ENCODE results near the gene DNASE1L2.

The DNASE1L2 gene, protein sequence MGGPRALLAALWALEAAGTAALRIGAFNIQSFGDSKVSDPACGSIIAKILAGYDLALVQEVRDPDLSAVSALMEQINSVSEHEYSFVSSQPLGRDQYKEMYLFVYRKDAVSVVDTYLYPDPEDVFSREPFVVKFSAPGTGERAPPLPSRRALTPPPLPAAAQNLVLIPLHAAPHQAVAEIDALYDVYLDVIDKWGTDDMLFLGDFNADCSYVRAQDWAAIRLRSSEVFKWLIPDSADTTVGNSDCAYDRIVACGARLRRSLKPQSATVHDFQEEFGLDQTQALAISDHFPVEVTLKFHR

DNA sequence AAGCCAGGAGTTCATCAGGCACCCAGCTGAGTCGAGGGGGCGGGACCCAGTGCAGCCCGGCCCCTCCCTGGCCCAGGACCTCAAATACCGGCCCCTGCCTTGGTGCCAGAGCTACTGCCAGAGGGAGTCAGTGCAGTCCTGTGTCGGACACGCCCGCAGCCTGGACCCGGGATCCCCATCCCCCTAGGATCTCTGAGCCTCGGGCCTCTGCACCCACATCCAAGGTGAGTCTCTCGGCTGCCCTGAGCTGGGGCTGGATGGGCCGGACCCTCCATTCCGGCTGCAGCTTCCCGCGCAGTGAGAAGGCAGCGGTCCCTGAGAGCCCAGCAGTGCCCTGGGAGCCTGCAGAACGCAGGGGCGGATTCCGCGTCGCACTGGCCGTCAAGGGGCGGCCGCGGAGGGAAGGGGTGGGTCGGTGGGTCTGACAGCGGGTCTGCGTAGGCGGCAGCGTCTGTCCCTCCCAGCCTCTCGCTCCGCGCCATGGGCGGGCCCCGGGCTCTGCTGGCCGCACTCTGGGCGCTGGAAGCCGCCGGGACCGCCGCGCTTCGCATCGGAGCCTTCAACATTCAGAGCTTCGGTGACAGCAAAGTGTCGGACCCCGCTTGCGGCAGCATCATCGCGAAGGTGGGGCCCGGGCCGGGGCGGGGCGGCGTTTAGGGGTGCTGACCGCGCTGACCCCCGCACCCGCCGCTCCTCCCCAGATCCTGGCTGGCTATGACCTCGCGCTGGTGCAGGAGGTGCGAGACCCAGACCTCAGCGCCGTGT lies at the start of gene DNASE1L2:
DNASE1L2 (plus strand) TSS at position 108 of the 765 bp plus-strand sequence; CDS start at position 481, 373 bp downstream.
- DNase-seq (ENCODE audit: low read depth, low spot score): peak; percentile 57

DNA sequence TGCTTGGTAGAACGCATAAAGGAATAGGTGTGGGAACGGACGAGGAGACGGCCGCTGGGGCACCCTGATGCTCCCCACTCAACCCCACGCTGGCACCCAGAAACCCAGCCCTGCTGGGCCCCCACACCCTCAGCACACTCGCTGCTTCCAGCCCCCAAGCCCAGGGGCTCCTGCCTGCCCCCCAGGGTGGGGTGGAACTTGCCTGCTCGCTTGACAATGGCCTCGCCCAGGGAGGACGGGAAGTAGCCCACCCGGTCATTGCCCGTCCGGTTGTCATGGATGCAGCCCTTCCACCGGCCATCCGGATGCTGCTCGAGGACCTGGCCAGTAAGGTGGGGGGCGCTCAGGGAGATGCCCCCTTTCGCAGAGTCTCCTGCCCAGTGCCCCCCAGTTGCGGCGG lies 49.7 kb upstream of the DNASE1L2 start:
- no peak for DNase-seq (ENCODE audit: low read depth, low spot score)

DNA sequence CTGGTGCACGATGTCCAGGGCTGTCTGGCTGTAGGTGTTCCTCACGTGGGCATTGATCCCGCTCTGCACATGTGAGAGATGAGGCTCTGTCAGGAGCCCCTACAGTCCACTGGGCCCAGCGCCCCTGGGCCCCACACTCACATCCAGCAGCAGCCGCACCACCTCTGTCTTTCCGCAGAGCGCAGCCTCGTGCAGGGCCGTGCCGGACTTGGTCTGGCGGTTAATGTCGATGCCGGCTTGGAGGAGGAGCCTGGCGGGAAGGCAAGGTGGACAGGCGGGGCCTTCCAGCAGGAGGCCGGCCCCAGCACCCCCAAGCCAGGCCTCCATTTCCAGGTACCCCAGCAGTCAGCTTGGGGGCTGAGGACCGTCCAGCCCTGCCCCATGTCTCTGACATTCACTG lies 49.0 kb upstream of the DNASE1L2 start:
- DNase-seq (ENCODE audit: low read depth, low spot score): no peak

DNA sequence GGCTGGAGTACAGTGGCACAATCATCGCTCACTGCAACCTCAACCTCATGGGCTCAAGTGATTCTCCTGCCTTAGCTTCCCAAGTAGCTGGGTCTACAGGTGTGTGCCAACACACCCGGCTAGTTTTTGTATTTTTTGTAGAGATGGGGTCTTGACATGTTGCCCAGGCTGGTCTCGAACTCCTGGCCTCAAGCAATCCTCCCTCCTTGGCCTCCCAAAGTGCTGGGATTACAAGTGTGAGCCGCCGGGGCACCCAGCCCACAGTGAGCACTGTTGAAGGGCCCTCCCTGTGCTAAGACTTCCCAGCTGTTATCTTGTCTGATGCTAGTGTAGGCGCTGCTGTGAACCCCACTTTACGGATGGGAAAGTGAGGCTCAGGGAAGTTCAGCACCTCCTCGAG lies 47.8 kb upstream of the DNASE1L2 start:
- no peak for DNase-seq (ENCODE audit: low read depth, low spot score)

DNA sequence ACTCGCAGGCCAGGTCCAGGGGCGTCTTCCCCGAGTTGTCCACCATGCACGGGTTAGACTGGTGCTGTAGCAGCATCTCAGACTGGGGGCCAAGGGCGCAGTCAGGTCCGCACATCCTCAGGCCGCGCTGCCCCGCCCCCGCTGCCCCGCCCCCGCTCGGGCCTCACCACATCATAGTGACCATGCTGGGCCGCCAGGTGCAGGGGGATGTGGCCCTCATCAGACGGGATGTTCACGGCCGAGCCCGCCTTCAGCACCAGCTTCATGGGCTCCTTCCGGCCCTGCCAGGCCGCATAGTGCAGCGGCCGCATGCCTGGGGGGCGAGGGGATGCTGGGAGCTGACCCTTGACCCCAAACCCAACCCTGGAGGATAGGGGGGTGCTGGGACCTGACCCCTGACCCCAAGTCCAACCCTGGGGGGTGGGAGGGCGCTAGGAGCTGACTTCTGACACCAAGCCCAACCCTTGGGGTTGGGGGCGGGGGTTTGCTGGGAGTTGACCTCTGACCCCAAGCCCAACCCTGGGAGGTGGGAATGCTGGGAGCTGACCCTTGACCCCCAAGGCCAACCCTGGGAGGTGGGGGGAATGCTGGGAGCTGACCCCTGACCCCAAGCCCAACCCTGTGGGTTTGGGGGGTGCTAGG lies 46.9 kb upstream of the DNASE1L2 start:
- no peak for DNase-seq (ENCODE audit: low read depth, low spot score)

DNA sequence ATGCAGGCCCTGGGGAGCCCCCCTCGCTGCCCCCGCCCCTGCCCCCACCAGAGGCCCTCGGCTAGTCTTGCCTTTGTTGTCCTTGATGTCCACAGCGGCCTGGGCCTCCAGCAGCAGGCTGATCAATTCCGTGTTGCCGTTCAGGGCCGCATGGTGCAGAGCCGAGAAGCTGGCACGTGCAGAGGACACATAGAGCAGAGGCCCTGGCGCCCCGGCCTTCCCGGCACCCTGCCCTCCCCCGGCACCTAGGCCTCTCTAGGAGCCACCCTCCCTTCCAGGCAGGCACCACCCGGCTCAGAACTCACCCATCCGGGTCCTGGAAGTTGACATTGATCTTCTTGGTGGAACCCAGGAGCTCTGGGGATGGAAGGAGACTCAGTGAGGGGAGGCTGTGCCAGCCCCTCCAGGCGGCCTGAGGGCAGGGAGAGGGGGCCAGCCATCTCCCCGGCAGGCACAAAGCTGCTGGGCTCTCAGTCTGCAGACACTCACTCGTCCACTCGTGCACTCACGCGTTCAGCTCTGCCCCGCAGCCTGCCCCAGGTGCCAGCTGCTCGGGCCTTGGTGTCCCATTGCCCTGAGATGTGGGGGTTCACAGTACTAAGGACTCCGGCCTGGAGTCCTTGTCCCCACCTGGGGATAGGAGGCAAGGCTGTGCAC lies 46.1 kb upstream of the DNASE1L2 start:
- no peak for DNase-seq (ENCODE audit: low read depth, low spot score)

DNA sequence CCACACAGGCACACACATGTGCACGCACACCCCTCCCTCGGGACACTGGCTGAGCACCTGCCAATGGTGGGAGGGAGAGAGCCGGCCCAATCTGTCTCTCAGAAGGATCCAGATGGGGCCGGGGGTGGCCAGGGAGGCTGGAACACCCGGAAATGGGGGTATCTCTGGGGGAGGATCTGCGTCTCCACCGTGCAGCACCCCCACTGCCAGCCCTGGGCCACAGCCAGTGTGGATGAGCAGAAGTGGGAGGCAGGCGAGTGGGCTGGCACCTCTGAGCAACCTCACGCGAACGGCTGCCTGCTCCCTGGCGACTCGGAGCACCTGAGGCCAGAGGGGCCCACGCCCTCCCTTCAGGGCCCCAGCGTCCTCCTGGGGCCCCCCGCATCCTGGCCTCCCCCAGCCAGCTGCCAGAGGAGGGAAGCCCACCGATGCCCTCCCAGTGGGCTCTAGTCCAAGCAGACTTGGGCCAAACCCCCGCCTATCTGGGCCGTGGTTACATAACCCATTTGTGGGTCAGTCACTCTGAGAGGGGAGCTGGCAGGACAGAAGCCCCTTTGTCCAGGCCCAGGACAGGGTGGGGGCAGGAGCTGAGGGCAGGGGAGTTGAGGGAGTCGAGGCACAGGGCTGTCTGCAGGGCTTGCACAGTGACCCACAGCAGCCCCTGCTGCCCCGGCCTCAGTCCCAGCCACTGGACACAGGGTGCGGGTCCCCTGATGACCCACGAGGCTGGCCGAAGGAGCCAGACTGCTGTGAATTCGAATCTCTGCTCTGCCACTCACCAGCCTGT lies 45.4 kb upstream of the DNASE1L2 start:
- no peak for DNase-seq (ENCODE audit: low read depth, low spot score)

DNA sequence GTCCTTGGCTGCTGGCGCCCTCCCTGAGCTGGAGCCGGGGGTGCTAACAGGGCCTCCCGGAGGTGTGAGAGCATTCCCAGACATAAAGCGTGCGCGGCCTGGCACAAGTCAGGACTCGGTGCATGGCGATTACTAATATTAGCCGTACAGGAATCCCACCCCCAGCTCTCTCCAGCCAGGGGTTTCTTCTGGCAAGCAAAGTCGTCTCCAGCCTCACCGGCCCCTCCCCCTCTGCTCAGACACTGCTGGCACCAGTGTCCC lies 44.9 kb upstream of the DNASE1L2 start:
- no peak for DNase-seq (ENCODE audit: low read depth, low spot score)

DNA sequence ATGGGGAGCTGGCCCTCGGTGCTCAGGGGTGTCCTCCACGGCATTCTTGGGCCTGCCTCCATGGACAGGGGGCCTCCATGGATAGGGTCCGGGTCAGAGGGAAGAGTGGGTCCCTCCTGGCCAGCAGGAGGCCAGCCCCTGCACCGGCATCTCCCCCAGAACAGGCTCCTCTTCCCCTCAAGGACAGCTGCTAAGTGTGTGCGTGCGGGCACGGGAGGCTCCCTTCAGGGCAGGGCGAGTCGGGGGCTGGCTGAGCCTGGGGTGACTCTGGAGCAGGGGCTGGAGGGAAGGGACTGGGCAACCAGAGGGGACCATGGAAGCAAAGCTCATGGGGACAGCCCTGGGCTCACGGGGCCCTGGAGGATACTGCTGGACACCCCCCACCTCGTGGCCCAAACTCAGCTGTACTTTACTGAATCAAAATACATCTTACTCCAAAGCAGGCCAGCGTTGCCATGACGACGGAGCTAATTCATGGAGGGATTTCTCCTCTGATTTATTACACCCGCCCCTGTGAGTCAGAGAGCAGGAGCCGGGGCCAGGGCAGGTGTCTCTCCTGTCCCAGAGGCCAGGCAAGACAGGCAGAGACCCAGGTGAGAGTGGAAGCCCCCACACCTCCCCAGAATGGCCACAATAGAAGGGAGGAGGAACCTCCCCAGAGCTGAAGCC lies 41.9 kb upstream of the DNASE1L2 start:
- peak; percentile 51 for DNase-seq (ENCODE audit: low read depth, low spot score)

DNA sequence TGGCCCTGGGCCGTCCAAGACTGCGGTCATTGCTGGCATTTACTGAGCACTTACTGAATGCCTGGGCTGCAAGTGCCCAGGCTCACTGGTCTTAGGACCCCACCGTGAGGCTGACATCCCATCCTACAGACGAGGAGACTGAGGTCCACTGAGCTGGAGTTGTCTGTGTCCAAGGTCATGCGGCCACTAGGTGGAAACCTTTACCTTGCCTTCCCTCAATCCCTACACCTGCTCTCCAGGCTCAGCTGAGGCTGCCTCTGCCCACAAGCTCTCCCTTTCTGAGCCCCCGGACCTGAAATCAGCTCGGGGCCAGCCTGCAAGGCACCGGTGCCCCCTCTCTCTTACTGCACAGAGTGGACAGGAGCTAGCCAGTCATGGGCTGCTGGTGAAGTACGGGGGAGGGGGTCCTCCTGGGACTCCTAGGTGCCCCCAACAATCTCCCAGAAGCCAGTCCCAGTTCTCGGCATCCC lies 41.4 kb upstream of the DNASE1L2 start:
- DNase-seq (ENCODE audit: low read depth, low spot score): peak; percentile 66

DNA sequence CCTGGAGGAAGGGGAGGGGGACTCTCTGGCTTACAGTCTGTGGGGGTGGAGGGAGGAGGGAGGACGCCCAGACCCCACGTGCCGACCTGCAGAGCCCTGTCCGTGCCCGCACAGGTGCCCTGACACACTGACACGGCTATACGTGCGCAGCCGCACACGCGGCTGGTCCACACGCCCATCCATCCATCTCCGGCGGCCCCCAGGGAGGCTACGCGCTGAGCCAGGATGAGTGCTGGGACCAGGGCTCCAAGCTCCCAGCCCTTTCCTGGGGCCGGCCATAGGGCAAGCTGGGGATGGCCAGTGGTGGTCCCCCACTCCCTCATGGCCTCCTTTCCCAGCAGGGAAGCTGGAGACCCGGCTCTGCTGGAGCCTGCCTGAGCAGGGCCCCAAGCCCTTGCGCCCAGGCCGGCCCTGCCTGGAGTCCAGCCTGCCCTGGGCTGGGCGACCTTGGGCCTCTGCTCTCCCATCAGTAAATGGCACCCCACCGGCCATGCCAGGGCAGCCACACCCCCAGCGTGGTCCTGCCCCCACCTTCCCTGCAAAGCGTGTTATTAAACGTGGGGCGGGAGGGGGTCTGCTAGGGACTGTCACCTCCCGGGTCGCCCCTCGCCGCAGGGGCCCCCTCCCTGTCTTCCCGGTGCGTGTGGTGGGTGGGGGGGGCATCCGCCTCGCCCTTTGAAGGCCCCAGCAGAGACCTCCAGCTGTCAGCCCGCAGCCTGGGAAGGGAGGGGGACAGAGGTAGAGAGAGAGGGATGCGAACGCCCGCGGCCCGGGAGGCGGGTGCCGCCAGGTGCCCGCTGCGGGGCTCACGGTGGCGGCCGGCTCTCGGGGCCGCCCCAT lies 40.7 kb upstream of the DNASE1L2 start:
- no peak for DNase-seq (ENCODE audit: low read depth, low spot score)

DNA sequence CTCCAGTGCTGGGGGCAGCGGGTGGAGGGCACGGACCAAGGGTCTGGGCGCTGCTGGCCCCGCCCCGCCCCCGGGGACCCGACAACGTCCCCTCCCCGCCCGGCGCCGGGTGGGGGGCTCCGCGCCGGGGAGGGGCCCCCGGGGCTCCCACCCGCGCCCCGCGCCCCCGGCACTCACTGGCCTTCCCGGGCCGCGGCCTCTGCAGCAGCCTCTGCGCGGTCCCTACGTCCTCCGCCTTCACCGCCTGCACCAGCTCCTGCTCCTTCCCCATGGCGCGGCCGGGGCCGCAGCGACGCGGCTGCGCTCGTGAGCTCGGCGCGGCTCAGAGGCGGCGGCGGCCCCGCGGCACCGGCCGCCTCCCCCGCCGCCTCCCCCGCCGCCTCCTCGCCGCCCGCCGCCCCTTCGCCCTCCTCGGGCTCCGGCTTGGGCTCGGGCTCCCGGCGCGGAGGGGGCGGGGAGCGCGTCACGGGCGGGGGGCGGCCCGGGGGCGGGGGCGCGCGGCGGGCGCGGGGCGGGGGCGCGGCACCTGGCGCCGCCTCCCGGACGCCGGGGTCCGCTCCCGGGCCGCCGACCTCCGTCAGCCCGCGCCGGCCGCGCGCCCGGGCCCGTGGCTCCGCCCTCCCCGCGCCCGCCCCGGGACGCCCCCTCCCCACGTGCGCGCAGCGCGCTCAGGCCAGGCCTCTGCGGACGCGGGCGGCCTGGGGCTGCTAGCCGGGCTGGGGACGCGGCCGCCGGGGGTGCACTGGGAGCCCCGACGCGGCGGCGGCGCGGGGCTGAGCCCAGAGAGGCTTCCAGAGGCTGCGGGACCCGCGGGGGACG lies 39.9 kb upstream of the DNASE1L2 start, which contains the start of gene CASKIN1:
CASKIN1 (minus strand) TSS at position 444 of the 819 bp plus-strand sequence; CDS start at position 271, 173 bp downstream.
- DNase-seq (ENCODE audit: low read depth, low spot score): peak; percentile 55

DNA sequence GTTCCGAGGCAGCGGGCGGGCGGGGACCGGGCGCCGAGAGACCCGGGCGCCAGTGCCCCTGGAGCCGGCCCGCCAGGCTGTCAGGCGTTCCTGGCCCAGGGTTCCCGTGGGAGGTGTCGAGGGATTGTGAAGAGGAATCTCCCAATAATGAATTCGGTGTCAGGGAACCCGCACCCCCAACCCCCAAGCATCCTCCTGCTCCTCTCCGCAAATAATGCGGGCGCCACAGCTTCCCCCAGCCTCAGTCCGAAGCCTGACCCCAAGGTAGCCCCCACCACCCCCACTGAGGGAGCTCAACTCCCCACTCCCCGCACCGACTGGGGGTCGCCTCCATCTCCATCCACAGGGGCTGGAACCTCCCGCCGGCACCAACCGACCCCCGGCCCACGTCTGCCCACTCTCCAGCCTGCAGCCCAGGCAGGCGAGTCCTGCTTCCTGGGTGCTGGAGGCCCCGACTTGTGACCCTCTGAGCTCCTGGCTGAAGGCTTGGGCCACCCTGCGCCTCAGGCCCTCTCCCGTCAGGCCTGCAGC lies 39.2 kb upstream of the DNASE1L2 start:
- DNase-seq (ENCODE audit: low read depth, low spot score): no peak

DNA sequence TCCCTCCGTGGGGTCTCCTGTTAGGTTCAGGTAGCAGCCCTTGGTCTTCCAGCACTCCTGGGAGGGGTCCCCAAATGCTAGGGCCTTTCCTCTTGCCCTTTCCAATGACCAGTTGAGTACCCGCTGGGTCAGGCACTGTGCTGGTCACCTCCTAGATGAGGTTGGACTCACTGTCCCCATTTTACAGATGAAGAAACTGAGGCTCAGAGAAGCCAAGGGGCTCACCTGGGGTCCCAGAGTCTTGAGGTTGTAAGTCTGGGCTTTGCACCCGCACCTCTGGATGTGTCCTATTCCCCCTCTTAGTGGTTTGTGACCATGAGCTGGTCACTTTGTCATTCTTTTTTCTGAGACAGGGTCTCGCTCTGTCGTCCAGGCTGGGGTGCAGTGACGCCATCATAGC lies 38.5 kb upstream of the DNASE1L2 start:
- DNase-seq (ENCODE audit: low read depth, low spot score): no peak

DNA sequence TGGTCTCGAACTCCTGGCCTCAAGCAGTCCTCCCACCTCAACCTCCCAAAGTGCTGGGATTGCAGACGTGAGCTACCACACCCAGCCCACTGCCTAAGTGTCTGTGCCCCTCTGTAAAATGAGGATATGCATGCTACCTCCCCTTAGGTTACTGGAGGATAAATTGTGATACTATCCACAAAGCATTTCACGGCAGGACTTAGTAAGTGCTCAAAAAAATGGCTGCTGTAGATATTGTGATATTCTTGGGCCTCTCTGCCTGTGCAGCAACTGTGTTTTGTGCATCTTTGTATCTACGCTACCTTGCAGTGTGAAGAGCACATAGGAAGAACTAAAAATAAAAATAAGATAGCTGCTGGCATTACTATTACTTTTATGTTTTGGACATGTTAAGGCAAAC lies 38.0 kb upstream of the DNASE1L2 start:
- no peak for DNase-seq (ENCODE audit: low read depth, low spot score)

DNA sequence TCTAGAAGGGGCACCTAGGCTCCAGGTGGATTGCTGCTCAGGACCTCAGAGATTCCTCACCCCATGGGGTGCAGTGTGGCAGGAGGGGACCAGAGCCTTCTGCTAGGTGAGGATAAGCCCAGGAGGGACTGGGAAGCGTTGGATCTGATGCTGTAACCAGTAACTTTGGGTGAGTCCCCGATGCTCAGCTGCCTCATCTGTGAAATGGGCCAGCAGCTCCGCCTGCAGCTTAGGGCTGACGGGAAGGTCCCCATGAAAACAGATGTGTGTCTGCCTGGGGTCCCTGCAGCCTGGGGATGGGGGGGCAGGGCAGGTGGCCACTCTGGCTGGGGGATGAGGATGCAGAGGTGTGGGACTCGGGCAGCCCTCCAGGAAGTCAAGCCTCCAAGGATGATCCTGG lies 37.1 kb upstream of the DNASE1L2 start:
- no peak for DNase-seq (ENCODE audit: low read depth, low spot score)

DNA sequence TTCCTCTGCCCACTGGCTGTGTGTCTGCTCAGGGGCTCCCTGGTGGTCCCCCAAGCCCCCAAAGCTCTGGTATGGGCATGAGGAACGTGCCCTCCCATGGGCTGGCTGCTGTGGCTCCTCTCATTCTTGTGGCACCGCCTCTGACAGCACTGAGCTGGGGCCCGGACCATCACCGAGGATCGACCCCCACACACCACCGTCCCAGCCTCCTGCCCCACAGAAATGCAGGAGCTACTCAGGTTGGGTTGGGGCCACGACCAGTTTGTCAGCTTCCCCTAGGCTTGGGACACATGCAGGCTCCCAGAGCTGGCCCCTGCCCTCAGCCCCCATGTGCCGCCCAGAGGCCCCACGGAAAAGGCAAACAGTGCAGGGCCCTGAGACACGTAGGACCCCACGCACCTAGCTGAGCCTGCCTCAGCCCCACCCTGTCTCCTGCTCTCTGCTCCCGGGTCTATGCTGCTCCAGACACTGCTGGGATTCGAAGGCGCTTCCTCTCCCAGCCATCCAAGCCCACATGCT lies 36.6 kb upstream of the DNASE1L2 start:
- no peak for DNase-seq (ENCODE audit: low read depth, low spot score)

DNA sequence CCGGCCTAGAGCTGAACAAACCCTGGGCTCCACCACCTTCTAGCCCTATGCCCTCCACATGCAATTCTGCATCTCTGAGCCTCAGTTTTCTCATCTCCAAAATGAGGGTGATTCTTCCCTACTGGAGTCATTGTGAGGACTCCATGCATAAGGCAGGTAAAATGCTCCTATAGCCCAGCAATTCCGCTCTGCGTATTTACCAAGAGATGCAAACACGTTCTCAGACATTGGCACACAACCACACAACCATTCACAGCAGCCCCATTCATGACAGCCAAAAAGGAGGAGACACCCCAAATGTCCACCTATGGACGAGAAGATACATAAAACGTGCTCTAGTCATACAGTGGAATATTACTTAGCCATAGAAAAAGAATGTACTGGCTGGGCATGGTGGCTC lies 35.9 kb upstream of the DNASE1L2 start:
- DNase-seq (ENCODE audit: low read depth, low spot score): no peak

Data from astrocyte of the hippocampus (primary cell).